G401 (cell line): ENCODE measurements around the gene FBXW8. TPM values are rescaled to one million over a fixed set of nuclear protein-coding genes. Genes with fewer than 3 reads are reported as not detected.
A peak's percentile ranks its signal among the peaks of the same experiment; 100 is the strongest.

Source experiments
- DNase-seq: peaks from one replicate; pipeline ENCODE4 v3.0.0-alpha.2; 2015; ENCODE audit warnings: low spot score
- in situ Hi-C: cut with HindIII; loops from 2 replicates; pipeline ENCODE4 v1.10.0; 2016; ENCODE audit warnings: low sequenced_read_pairs, mixed read lengths
- total RNA-seq: library from RNA; depleted of rRNA; stranded (reverse); fragments of >200 nt; shearing (Covaris generic); gene quantifications from 2 replicates; pipeline ENCODE4 v1.2.3, GENCODE V29; 2014

Gene FBXW8
- total RNA-seq, 1 experiment from 2014 or later = 18.4 TPM

DNA sequence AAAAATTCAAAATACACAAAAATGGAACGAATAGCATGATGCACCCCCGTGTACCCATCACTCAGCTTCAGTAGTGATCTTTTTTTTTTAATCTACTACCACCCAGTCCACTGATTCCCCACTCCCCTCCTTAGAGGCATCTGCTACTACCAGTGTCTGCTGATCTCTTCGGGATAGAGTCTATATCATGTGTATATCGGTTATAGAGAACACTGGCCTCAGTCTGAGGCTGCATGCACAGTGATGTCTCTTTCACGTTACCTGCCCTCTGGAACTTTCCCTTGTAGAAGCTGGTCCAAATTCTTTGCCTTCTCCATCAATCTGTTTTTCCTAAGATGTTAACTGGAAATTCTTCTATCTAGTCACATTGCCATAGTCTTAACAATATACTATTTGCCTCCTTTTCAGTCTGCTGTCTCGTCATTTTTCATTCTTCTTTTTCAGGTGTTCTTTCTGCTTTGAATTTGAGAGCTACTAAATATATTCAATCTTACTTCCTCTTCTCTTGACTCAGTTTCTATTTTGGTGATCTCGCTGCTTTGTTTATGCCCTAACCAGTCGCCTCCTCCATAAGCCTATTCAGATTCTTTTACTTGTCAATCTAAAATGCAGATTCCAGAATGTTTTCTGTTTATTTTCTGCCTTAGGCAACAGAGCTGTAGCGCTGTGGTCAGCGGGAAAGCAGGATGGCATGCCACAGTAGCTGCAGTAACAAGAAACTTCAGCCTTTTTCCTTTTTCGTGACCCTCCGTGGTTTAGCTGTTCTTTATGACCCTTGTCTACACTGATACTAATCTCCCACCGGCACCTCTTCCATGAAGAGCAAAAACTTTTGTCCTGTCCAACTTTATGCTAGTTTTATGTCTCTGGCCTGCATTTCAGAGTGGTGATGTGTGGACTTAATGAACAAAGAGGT, 67.0 kb downstream of the FBXW8 start:
- in situ Hi-C loops = no loop called here

DNA sequence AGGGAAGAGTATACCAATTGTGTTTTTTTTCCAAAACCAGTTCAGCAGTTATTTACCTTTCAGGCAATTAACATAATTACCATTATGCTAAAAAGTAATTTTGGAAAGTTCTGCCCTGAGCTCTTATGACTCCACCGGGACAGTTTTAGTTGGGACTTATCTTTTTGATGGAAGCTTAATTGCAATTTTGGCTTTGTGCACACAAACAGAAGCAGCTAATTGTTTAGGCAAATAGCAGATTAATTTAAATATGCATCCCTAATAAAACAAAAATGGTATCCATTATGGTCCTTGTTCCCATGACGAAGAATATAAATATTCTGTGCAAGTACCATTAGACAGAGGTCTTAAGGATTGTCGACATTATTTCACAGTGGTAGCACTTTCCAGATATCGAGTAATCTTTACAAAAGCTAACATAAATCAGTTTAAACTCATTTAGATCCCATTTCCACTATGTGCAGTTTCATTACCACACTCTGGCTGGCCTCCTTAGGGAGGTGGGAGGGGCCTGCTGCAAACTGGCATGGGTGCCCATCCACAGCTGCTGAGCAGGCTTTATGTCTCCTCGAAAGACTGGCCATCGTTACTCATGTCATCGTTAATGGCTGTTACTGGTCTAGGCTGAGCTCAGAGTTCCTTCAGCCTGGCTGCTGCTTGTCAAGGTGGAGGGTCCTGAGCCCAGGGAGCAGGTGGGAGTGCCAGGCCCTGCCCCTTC, 68.2 kb downstream of the FBXW8 start:
- no peak for DNase-seq
- in situ Hi-C loops = no loop called here

More for the DNA sequence above, 67.0 kb downstream of the FBXW8 start:
- DNase-seq = no peak

DNA sequence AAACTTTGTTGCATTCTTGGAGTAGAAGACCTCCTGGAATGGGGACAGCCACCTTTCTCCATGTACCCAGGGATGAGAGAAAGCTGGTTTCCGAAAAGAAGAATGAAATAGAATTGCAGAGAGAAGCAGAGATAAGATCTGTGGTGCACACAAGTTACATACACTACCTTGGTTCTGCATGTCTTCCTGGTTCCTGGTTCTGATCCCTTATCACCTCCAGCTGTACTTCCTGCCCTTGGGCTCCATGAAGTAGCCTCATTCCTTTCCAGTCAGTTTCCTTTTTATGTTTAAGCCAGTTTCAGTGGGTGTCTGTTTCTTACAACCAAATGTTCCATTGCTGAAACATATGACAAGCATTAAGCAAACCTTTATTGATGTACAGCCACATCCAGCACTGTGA, 69.3 kb downstream of the FBXW8 start:
- in situ Hi-C loops = no loop called here

DNA sequence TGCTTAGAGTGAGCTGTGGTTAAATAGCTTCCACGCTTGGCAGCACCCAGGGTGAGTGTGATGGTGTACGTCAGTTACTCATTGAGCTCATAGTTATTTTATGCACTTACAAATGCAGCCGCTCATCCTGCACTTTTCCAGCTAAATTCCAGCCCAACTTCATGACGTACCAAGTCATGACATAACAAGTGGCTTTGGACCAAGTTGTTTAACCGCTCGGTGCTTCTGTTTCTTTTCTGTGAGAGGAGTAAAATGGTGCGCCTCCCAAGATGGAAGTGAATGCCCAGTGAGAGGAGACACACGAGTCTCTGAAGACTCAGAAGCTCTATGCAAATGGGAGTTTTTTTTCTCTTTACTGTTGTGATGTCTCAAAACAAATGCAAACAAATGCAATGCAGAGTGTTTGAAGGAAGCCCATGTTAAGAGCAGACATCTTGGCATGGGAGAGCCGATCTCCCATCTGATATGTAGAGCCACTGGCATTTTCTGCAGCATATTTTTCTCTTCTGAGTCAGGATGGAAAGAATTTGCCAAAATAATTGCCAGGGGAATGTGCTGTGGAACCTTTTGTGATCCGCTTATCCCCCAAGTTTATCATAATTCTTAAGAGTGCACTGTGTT, 72.2 kb downstream of the FBXW8 start:
- in situ Hi-C loops = no loop called here
- no peak for DNase-seq

More for the DNA sequence above, 69.3 kb downstream of the FBXW8 start:
- no peak for DNase-seq

DNA sequence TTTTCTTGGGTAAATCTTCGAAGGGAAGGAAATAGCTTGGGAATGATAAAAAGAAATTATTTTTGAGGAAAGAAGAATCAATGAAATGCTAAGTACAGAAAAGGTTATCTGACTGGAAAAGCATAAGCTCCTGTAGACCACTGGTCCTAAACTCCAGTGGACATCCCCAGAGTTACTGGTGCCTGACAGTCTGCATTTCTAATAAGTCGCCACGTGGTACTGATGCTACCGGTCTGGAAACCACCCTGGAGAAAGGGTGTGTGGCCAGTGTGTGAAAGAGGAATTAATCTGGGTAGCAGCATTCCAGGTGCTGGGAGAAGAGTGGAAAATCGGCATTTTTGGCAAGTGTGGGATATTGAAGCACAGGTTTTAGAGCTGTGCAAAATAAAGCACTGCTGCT, 73.3 kb downstream of the FBXW8 start:
- no peak for DNase-seq
- in situ Hi-C loops = no loop called here

DNA sequence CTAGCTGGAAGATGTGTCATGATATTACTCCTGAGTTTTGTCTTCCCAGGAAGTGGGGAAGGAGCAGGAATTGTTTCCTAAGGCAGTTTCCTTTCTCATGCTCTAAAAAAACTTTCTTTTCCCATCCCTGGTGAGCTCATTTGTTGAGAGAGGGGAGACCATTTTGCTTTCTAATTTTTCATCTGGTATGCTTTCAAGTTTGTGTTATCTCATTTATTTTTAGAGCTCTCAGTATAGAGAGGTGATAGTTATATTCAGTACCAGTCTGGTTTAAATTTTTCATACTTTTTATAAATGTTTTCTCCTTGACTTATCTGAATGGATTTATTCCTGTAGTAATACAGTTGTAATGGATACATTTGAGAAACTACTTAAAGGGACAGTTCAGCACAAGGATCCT, 79.6 kb downstream of the FBXW8 start:
- no peak for DNase-seq
- in situ Hi-C loops = no loop called here

DNA sequence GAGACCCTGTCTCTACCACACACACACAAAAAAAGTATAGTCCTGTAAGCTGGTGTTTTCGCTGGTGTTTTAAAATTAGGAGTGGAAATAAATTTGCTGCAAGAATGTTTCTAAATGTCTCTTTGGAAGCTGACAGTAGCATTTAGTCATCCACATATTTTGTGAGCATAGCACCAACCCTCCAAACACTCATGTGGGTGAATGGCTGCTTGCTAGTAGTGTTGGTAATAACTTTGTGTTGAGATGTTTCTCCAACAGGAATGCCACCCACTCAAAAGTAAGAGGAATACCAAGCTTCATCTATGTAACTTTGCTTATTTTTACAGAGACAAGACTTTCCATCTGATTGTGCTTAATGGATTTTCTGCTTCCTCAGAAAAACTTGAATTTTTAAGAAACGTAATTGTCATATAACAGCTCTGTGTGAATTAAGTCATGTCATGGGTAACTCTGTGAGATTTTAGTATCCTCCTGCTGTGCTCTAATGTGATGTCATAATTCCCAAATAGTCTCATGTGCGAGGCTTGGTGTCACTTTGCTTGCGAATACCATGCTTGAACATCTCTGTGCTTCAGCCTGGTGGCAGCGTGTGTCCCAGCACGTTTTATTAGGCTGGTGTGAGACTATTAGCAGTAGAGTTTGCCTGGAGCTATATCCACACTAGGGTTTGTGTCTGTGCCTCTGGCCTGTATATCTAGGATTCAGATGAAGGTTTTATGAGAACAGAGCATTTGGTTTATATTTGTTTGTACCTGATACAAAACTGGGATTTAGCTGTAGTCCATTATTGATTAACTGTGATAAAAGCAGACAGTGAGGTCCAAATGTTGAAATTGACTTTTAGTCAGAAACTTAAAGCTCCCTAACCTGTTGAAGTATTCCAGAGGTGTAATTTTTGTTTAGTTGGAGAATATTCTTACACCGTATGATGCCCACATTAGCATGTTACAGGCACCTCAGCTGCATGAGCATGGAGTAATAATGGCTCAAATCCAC, 80.5 kb downstream of the FBXW8 start:
- in situ Hi-C loops = no loop called here
- no peak for DNase-seq

DNA sequence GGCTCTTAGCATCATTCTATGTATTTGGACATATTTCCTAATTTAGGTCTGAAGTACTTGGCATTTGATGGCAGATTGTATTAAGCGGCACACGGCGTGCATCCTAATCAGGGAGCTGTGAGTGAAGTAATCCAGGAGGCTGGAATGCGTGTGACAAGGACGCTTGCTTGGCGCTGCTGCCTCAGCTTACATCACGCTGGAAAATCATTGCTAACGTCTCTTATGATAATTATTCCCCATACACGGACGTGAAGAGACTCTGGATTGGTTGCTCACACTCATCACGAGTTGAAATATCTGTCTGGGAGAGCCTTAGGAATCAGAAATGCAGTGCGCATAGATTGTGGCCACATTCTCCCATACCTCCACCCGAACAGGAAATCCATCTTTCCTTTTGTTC, 85.3 kb downstream of the FBXW8 start:
- in situ Hi-C loops = no loop called here
- no peak for DNase-seq

DNA sequence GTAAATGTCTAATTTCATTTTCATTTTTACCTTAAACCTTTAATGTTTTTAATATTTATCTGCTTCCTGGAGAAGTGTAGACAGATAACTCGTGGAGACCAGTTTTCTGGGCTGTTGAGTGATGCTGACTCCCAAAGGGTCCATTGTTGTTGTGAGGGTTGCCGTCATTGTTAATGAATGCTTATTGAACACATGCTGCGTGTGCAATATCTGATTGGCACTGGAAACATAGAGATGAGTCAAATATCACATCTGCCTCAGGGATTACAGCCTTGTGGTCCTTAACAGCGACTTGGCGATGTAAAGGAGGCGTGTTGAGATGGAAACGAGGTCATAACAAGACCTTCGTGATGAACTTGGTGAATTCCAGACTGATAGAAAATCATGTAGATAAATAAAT, 85.9 kb downstream of the FBXW8 start:
- in situ Hi-C loops = no loop called here
- no peak for DNase-seq

DNA sequence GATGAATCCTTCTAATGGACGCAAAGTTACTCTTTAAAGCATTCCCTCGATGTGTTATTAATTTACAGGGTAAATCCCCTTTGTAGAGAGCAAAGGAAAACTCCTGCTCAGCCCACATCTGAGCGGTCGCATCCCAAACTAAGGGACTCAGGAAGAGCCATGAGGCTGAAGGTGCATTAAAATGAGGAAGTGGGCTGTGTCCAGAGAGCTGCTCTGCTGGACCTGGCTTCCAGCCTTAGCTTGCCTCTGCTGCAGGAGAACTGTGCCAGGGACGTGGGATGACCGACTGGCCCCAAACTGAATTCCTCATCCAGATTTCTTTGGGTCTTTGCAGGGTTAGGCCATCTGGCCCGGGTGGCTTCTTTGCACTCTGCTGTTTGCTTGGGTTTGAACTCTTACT, 88.3 kb downstream of the FBXW8 start:
- in situ Hi-C loops = no loop called here
- peak; percentile 14 for DNase-seq

DNA sequence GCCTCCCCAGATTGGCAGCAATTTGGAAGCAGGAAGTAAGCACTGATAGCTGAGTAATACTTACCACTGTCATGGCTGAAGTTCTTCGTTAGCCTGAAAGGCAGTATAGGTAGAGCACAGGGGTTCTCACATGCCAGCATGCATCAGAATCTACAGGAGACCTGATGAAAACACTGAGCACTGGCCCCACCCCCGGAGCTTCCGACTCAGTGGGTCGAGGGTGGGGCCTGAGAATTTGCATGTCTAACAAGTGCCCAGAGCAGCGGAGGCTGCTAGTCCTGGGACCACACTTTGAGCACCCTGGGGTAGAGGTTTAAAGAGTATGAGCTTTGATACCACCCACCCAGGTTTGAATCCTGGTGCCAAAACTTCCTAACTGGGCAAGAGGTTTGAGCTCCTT, 89.6 kb downstream of the FBXW8 start:
- in situ Hi-C loops = loop anchor here (25.0 kb wide), 1 partner anchor 288 kb away; no protein-coding TSS in a partner anchor
- DNase-seq = no peak

DNA sequence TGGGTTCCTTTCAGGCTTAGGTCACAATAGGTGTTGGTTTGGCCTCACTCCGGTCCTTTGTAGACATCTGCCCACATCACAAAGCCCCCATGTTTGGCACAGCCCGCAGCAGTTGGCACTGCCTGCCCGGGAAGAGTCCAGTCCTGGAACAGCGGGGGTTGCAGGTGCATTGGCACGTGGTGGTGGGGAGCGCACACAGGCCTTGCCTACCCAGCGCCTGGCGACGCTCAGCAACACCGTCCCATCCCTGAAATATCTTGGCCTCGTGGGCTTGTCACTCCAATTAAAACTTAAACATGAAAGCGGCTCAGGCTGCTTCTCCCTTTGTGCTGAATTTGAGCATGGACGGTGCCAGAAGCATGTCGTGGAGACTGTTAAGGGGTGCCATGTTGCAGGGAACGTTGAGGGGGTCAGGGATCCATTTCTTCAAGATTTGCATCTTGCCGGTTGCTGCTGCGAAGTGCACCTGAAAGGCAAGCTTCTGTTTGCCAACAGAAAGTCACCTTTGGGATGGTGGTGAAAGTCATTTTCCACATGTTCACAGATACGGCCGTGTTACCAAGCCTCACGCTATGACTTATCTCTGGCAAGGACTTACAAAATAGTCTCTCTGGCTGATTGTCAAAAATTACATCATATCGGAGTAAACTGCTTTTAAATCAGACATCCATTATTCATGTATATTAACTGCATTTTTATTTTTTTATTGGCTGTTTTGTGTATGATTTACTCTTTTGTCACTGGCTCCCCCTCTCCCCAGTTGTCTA, 91.5 kb downstream of the FBXW8 start:
- in situ Hi-C loops = loop anchor here (25.0 kb wide), 1 partner anchor 290 kb away; no protein-coding TSS in a partner anchor
- DNase-seq = no peak

DNA sequence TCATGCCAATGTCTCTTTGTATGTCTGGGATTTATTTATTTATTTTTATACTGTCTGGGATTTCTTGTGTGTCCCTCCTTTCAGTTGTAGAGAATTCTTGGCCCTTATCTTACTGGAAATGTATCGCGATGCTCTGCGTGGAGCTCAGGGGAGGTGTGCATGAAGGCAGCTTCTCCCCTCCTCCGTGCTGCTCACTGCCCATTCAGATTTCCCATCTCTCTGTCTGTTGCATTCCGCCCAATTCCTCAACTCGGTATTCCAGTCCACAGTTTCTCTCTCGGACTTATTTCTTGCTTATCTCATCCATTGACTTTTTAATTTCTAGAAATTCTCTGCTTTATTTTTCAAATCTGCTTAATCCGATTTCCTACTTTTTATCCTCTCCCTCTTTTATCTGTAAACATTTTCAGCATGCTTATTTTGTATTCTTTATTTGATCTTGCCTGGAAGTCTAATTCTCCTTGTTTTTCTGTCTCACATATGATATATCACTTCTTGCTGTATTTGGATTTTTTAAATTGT, 93.2 kb downstream of the FBXW8 start:
- DNase-seq = no peak
- in situ Hi-C loops = loop anchor here (25.0 kb wide), 1 partner anchor 292 kb away; no protein-coding TSS in a partner anchor

DNA sequence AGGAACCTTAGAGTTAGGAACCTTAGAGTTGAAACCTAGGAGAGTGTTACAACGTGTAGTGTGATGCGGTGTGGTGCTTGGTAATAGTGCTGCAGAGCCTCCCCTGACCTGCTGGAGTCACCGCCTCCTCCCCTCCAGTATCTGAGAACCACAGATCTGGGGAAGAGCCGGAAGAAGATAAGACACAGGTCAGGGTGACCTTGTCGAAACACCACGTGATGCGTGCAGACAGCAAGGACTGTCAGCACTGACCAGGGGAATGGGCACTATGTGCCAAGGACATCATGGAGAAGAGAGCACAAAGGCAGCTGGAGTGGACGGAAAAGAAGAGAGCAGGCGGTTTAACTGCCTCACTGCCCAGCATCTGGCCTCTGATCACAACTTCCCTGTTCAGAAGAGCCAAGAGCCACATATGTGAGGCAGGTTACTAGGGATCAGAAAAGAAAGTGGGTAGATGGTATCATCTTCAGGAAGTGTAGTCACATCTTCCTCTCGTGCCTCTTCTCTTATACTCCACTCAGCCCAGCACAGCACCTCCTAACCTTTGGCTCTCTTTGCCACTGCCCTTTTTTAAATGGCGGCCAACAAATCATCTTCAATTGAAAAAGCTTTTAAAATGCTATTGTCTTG, 94.8 kb downstream of the FBXW8 start:
- in situ Hi-C loops = loop anchor here (25.0 kb wide), 1 partner anchor 293 kb away; no protein-coding TSS in a partner anchor
- no peak for DNase-seq

DNA sequence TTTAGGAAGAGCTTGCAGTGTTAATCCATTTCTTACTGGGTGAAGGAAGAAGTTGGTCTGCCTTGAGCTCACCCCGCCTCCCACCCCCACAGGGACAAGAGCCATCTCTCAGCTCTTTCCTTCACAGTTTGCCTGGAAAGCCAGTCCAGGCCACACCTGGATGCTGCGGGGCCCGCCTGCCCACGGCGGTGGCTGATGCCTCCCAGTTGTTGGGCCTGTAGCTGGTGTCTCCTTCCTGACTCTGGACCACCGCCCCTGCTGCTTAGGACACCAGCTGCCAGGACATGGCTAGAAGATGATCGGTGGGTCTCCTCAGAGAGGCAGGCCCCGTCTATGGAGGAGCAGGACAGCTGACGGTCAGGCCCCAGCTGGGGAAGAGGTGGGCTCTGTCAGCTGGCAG, 95.6 kb downstream of the FBXW8 start:
- in situ Hi-C loops = loop anchor here (25.0 kb wide), 1 partner anchor 294 kb away; no protein-coding TSS in a partner anchor
- DNase-seq = no peak

DNA sequence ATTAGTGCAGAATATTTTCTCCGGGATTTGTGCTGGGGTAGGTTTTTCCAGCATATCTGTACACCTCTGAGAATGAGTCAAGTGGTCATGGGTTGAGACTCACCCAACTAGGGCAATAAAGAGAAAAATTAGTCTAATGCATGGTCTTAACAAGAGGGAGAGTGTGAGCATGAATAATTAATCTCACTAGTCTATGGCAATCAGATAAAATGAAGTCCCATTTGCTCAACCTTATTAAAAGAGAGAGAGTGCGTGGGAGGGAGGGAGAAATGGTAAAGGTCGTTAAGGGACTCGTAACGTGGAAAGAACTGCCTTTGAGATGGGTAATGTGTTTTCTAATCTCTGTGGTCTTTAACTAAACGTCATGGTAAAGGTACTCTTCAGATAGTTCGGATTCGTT, 96.8 kb downstream of the FBXW8 start:
- in situ Hi-C loops = loop anchor here (25.0 kb wide), 1 partner anchor 295 kb away; no protein-coding TSS in a partner anchor
- no peak for DNase-seq

DNA sequence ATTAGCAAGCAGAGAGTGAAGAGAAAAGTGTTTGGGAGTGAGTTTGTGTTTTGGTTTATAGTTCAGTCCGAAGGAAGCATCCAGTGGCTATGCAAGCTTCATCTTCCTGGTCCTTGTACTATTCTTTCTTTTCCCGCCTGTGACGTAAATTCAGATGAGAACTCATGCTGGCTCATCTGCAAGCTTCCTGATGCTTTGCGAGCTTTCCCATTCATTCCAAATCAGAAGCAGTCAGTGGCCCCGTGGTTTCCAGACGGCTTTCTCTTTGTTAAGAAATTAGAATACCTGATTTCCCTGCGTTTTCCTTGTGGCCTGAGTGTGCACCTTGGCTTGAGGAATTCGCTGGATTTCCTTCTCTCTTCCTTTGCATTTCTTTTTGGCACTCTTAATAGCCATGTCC, 99.0 kb downstream of the FBXW8 start:
- no peak for DNase-seq
- in situ Hi-C loops = loop anchor here (25.0 kb wide), 1 partner anchor 297 kb away; no protein-coding TSS in a partner anchor
